Activated naive CD8-positive, alpha-beta T cell treated with anti-CD3 and anti-CD28 coated beads, Interleukin-2, amount 50 U/mL, for 16 hours (primary cell): ENCODE measurements around the gene PDZD11.
"Not testable (repeated sequence)": the region's sequence is repeated elsewhere in the genome, so short reads cannot be mapped to it uniquely, and the experiment has no call there.

Source experiments
- DNase-seq: peaks from one replicate; pipeline ENCODE4 v3.0.0-alpha.2; 2020; ENCODE audit warnings: low read depth, low spot score

The PDZD11 gene

GRCh38 chrX:70257423-70258288 is 32.1 kb downstream of the PDZD11 start:
- DNase-seq, result no peak

GRCh38 chrX:70255452-70255851 is 34.3 kb downstream of the PDZD11 start:
- no peak for DNase-seq

- DNase-seq, result no peak
These were observed 34.8 kb downstream of the PDZD11 start for GRCh38 chrX:70254909-70255308.

GRCh38 chrX:70254063-70254400 is 35.7 kb downstream of the PDZD11 start:
- DNase-seq, result no peak

GRCh38 chrX:70253377-70254062 is 36.2 kb downstream of the PDZD11 start:
- DNase-seq, result no peak

- DNase-seq, result no peak
These were observed 37.2 kb downstream of the PDZD11 start for GRCh38 chrX:70252491-70252890.

GRCh38 chrX:70247252-70247651 is 42.5 kb downstream of the PDZD11 start:
- no peak for DNase-seq

- no peak for DNase-seq
These were observed 44.8 kb downstream of the PDZD11 start for GRCh38 chrX:70244881-70245280.

- DNase-seq, result not testable (repeated sequence)
These were observed 46.1 kb downstream of the PDZD11 start for GRCh38 chrX:70243601-70244000.

GRCh38 chrX:70241501-70241900 is 48.2 kb downstream of the PDZD11 start:
- no peak for DNase-seq

GRCh38 chrX:70240751-70241150 is 49.0 kb downstream of the PDZD11 start:
- no peak for DNase-seq
